ENCODE measurements around the gene GABRP. TPM values are rescaled to one million over a fixed set of nuclear protein-coding genes. Genes with fewer than 3 reads are reported as not detected.
"Not testable (repeated sequence)": the region's sequence is repeated elsewhere in the genome, so short reads cannot be mapped to it uniquely, and the experiment has no call there.

Gene GABRP
- total and polyA plus RNA-seq, 7 experiments from 2014 or later: not detected

DNA sequence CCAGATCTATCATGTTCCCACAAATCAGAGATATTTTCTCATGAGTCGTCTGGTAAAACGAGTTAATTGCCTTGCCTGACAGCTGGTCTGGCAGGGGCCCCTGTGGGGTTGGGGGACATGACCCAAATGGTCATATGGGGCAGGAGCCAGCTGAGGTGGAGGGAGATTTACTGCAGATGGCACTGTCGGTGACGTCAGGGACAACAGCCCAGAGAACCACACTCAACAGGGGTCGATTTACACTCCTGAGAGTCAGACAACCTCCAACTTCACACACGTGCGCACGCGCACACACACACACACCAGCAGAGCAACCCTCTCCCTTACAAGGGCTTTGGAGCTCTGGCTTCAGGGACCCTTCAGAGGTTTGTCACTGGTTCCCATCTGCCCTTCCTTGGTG is 23.4 kb upstream of the GABRP start:
- Histone ChIP-seq H3K9me3 (ENCODE audit: control insufficient read depth in 2 of 3, low read length in 3 of 3) (no peaks in the 10 kb centered on the region), H3K4me3 (ENCODE audit: low read length) (no peak overlapping the region), H3K36me3 (ENCODE audit: control insufficient read depth in 2 of 3, insufficient read depth in 3 of 3, low read length in 3 of 3) (no peaks in the 10 kb centered on the region), H3K27ac (ENCODE audit: low read depth, low read length) (no peak overlapping the region), H3K27me3 (ENCODE audit: control insufficient read depth in 2 of 2, insufficient read depth in 2 of 2, low read length in 2 of 2) (no peaks in the 10 kb centered on the region), H3K4me1 (ENCODE audit: control insufficient read depth in 2 of 2, insufficient read depth in 2 of 2, low read length in 2 of 2) (no peaks in the 10 kb centered on the region)
- H3K36me3 Mint-ChIP-seq: no peaks in the 10 kb centered on the region
- no peak for ATAC-seq
- DNase-seq: no peak
- H3K4me3 Mint-ChIP-seq: no peak overlapping the region
- peaks cover 0 to 4% (median 0%) of the 10 kb centered on the region in 11 donors for H3K9me3 Mint-ChIP-seq
- ChIA-PET CTCF (no interaction called here), POLR2A (no interaction called here)
- peaks cover 0 to 13% (median 8%) of the 10 kb centered on the region in 5 donors for H3K27me3 Mint-ChIP-seq
- intact Hi-C loops (cut with micrococcal nuclease): no loop called here
- H3K27ac Mint-ChIP-seq: no peak overlapping the region
- peaks cover 0 to 2% (median 0%) of the 10 kb centered on the region in 7 donors for H3K4me1 Mint-ChIP-seq

DNA sequence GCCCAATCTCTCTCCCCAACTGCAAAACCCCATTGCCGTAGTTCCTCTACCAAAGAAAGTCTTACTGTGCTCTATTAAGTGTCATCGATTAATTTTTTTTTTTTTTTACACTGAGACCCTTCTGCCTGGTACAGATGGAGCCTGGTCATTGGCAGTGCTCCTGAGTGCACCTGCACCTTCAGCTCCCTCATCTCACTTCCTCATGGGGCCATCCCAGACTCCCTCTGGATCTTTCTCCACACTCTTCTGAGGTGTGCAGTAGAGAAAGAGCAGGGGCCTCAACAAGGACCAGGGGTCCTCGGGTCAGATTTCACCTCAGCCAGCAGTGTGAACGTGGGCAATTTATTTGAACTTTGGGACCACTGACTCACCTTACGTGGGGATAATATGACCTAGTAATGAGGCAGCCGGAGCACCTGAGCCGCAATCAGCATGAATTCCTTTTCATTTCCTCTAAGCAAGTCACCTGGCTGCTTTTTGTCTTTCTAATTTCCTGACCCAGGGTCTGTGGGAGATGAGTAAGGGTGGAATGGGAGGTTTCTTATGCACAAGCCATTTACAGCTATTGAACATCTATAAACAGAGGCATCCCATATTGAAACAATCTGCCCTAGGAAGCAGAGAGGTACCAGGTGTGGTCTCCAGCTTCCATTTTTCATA is 22.3 kb upstream of the GABRP start:
- intact Hi-C loops (cut with micrococcal nuclease): no loop called here
- Histone ChIP-seq H3K9me3 (ENCODE audit: control insufficient read depth in 2 of 3, low read length in 3 of 3) (no peaks in the 10 kb centered on the region), H3K4me1 (ENCODE audit: control insufficient read depth in 2 of 2, insufficient read depth in 2 of 2, low read length in 2 of 2) (no peaks in the 10 kb centered on the region), H3K27ac (ENCODE audit: low read depth, low read length) (no peak overlapping the region), H3K27me3 (ENCODE audit: control insufficient read depth in 2 of 2, insufficient read depth in 2 of 2, low read length in 2 of 2) (no peaks in the 10 kb centered on the region), H3K4me3 (ENCODE audit: low read length) (no peak overlapping the region), H3K36me3 (ENCODE audit: control insufficient read depth in 2 of 3, insufficient read depth in 3 of 3, low read length in 3 of 3) (no peaks in the 10 kb centered on the region)
- Mint-ChIP-seq H3K9me3 (peaks cover 0 to 4% (median 0%) of the 10 kb centered on the region in 11 donors), H3K4me1 (peaks cover 0 to 1% (median 0%) of the 10 kb centered on the region in 7 donors), H3K36me3 (no peaks in the 10 kb centered on the region), H3K27me3 (peaks cover 0 to 13% (median 8%) of the 10 kb centered on the region in 5 donors), H3K4me3 (no peak overlapping the region), H3K27ac (no peak overlapping the region)
- ChIA-PET CTCF (no interaction called here), POLR2A (no interaction called here)
- ATAC-seq: no peak
- DNase-seq: no peak

DNA sequence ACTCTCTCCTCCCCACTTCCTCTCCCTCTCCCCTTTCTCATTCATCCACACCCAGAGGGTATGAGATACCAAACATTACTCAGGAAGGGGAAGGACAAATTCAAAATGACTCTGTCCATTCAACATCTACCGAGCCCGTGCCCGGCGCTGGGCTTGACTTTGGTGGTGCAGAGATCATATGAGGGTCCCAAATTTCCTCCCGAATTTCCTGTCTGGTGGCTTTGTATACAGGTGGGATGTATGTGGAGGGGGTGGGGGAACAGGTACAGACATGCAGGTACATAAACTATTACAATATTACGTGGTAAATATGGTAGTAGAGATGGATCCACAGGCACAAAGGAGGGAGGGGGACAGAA is 21.8 kb upstream of the GABRP start:
- Mint-ChIP-seq H3K27ac (no peak overlapping the region), H3K9me3 (peaks cover 0 to 4% (median 0%) of the 10 kb centered on the region in 11 donors), H3K4me3 (no peak overlapping the region), H3K27me3 (peaks cover 0 to 13% (median 8%) of the 10 kb centered on the region in 5 donors), H3K36me3 (no peaks in the 10 kb centered on the region), H3K4me1 (no peaks in the 10 kb centered on the region)
- Histone ChIP-seq H3K4me3 (ENCODE audit: low read length) (no peak overlapping the region), H3K36me3 (ENCODE audit: control insufficient read depth in 2 of 3, insufficient read depth in 3 of 3, low read length in 3 of 3) (no peaks in the 10 kb centered on the region), H3K9me3 (ENCODE audit: control insufficient read depth in 2 of 3, low read length in 3 of 3) (no peaks in the 10 kb centered on the region), H3K27me3 (ENCODE audit: control insufficient read depth in 2 of 2, insufficient read depth in 2 of 2, low read length in 2 of 2) (no peaks in the 10 kb centered on the region), H3K4me1 (ENCODE audit: control insufficient read depth in 2 of 2, insufficient read depth in 2 of 2, low read length in 2 of 2) (no peaks in the 10 kb centered on the region), H3K27ac (ENCODE audit: low read depth, low read length) (no peak overlapping the region)
- intact Hi-C loops (cut with micrococcal nuclease): no loop called here
- CTCF ChIA-PET: no interaction called here
- DNase-seq (no peak), ATAC-seq (no peak)
- POLR2A ChIA-PET: no interaction called here

DNA sequence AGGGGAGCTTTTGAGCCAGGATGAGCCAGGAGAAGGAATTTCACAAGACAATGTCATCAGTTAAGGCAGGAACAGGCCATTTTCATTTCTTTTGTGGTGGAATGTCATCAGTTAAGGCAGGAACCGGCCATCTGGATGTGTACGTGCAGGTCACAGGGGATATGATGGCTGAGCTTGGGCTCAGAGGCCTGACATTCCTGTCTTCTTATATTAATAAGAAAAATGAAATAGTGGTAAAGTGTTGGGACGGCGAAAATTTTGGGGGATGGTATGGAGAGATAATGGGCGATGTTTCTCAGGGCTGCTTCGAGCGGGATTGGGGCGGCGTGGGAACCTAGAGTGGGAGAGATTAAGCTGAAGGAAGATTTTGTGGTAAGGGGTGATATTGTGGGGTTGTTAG is 21.2 kb upstream of the GABRP start:
- H3K4me3 Mint-ChIP-seq; H3K4me1 ChIP-seq (ENCODE audit: control insufficient read depth in 2 of 2, insufficient read depth in 2 of 2, low read length in 2 of 2); H3K27ac Mint-ChIP-seq; ATAC-seq; H3K4me1 Mint-ChIP-seq; POLR2A ChIA-PET; H3K4me3 ChIP-seq (ENCODE audit: low read length); DNase-seq; H3K36me3 Mint-ChIP-seq; H3K36me3 ChIP-seq (ENCODE audit: control insufficient read depth in 2 of 3, insufficient read depth in 3 of 3, low read length in 3 of 3); H3K9me3 ChIP-seq (ENCODE audit: control insufficient read depth in 2 of 3, low read length in 3 of 3); intact Hi-C loops (cut with micrococcal nuclease); H3K27me3 ChIP-seq (ENCODE audit: control insufficient read depth in 2 of 2, insufficient read depth in 2 of 2, low read length in 2 of 2); CTCF ChIA-PET; H3K9me3 Mint-ChIP-seq; H3K27ac ChIP-seq (ENCODE audit: low read depth, low read length): not testable (repeated sequence)
- peaks cover 0 to 13% (median 8%) of the 10 kb centered on the region in 5 donors for H3K27me3 Mint-ChIP-seq

DNA sequence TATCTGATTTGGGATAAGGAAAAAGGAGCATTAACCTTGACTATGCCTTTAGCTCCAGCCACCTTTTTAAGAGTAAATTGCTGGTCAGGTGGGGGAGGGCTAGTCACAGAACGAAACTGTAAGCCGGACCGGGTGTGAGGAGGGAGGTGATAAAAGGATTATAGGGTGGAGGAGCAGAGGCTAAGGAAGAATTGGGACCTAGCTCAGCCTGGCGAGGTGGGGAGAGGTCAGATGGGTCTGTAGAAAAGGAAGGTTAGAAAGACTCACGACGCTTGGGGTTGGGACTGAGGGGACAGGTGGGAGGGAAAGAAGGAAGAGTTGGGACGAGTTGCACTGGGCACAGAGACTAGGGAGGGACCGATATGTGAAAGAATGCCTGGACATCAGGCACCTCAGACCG is 17.7 kb upstream of the GABRP start:
- H3K9me3 ChIP-seq (ENCODE audit: control insufficient read depth in 2 of 3, low read length in 3 of 3); H3K4me1 Mint-ChIP-seq; H3K4me1 ChIP-seq (ENCODE audit: control insufficient read depth in 2 of 2, insufficient read depth in 2 of 2, low read length in 2 of 2); H3K4me3 Mint-ChIP-seq; POLR2A ChIA-PET; H3K4me3 ChIP-seq (ENCODE audit: low read length); H3K27me3 Mint-ChIP-seq; CTCF ChIA-PET; H3K36me3 ChIP-seq (ENCODE audit: control insufficient read depth in 2 of 3, insufficient read depth in 3 of 3, low read length in 3 of 3); H3K27me3 ChIP-seq (ENCODE audit: control insufficient read depth in 2 of 2, insufficient read depth in 2 of 2, low read length in 2 of 2); DNase-seq; H3K27ac Mint-ChIP-seq; intact Hi-C loops (cut with micrococcal nuclease); ATAC-seq; H3K36me3 Mint-ChIP-seq; H3K9me3 Mint-ChIP-seq; H3K27ac ChIP-seq (ENCODE audit: low read depth, low read length): not testable (repeated sequence)

DNA sequence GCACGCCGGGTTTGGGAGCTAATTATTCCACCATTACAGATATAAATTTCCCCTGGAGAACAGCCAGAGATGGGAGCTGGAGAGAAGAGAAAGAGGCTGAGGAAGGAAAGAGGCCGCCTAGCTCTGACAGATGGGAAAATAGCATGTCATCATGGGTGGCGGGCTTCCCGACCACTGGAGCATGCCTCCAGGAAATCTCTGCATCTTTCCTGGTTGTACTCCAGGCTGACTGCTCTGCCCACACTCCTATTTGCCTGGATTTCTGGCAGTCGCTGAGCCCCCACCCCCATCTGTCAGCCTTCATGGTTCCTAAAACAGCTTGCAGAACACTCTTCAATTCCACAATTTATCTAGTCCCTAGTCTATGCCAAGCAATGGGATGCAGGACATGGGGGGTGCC is 14.3 kb upstream of the GABRP start:
- Mint-ChIP-seq H3K27me3 (peaks cover 0 to 11% (median 6%) of the 10 kb centered on the region in 5 donors), H3K27ac (no peak overlapping the region), H3K36me3 (no peaks in the 10 kb centered on the region), H3K4me1 (no peaks in the 10 kb centered on the region), H3K9me3 (peaks cover 0 to 1% (median 0%) of the 10 kb centered on the region in 11 donors), H3K4me3 (no peak overlapping the region)
- no peak for DNase-seq
- CTCF ChIA-PET: no interaction called here
- Histone ChIP-seq H3K9me3 (ENCODE audit: control insufficient read depth in 2 of 3, low read length in 3 of 3) (no peaks in the 10 kb centered on the region), H3K27ac (ENCODE audit: low read depth, low read length) (no peak overlapping the region), H3K36me3 (ENCODE audit: control insufficient read depth in 2 of 3, insufficient read depth in 3 of 3, low read length in 3 of 3) (no peaks in the 10 kb centered on the region), H3K4me1 (ENCODE audit: control insufficient read depth in 2 of 2, insufficient read depth in 2 of 2, low read length in 2 of 2) (no peaks in the 10 kb centered on the region), H3K4me3 (ENCODE audit: low read length) (no peak overlapping the region), H3K27me3 (ENCODE audit: control insufficient read depth in 2 of 2, insufficient read depth in 2 of 2, low read length in 2 of 2) (no peaks in the 10 kb centered on the region)
- ATAC-seq: no peak
- intact Hi-C loops (cut with micrococcal nuclease): no loop called here
- POLR2A ChIA-PET: no interaction called here

DNA sequence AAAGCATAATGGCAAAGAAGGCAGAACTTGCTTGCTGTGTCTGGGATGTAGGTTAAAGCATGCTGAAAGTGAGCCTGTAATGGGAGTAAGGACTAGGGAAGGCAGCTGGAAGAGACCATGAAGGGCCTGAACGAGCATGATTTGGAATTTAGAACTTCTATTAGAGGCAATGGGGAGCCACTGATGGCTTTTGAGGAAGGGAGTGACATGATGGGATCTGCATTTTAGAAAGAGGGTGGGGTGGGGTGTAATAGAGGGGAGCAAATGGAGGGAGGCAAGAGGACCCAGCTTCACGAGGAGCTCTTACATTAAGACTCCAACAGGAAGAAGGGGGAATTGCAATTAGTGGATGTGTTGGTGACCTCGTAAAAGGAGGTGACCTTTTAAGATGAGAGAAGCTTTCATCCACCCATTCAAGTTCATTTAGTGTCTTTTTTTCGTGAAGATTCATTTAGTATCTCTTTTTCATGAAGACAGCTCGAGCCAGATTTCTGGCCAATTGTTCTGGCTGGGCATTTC is 13.6 kb upstream of the GABRP start:
- ATAC-seq: no peak
- H3K9me3 Mint-ChIP-seq: peaks cover 0 to 1% (median 0%) of the 10 kb centered on the region in 11 donors
- Histone ChIP-seq H3K4me3 (ENCODE audit: low read length) (no peak overlapping the region), H3K9me3 (ENCODE audit: control insufficient read depth in 2 of 3, low read length in 3 of 3) (no peaks in the 10 kb centered on the region), H3K27ac (ENCODE audit: low read depth, low read length) (no peak overlapping the region), H3K27me3 (ENCODE audit: control insufficient read depth in 2 of 2, insufficient read depth in 2 of 2, low read length in 2 of 2) (no peaks in the 10 kb centered on the region), H3K36me3 (ENCODE audit: control insufficient read depth in 2 of 3, insufficient read depth in 3 of 3, low read length in 3 of 3) (no peaks in the 10 kb centered on the region), H3K4me1 (ENCODE audit: control insufficient read depth in 2 of 2, insufficient read depth in 2 of 2, low read length in 2 of 2) (no peaks in the 10 kb centered on the region)
- intact Hi-C loops (cut with micrococcal nuclease): no loop called here
- no peak overlapping the region for H3K4me3 Mint-ChIP-seq
- no peak overlapping the region for H3K27ac Mint-ChIP-seq
- ChIA-PET CTCF (no interaction called here), POLR2A (no interaction called here)
- DNase-seq: no peak
- H3K36me3 Mint-ChIP-seq: no peaks in the 10 kb centered on the region
- no peaks in the 10 kb centered on the region for H3K4me1 Mint-ChIP-seq
- peaks cover 0 to 11% (median 6%) of the 10 kb centered on the region in 5 donors for H3K27me3 Mint-ChIP-seq

Data from naive thymus-derived CD4-positive, alpha-beta T cell (primary cell).